Adrenal gland (tissue), 12 donors: ENCODE data around the gene CDH4. TPM values are rescaled to one million over a fixed set of nuclear protein-coding genes. Genes with fewer than 3 reads are reported as not detected.

Source experiments
- DNase-seq, 7 donors: peaks; one replicate each; pipeline ENCODE4 v3.0.0-alpha.2; 2019 to 2020
- H3K27ac ChIP-seq, 5 donors: fragments of 200-600 bp; sonication (generic) in 4 of 5; 1 replicate in 3 of 5; 2 replicates in 2 of 5; pipeline versions ENCODE4 v1.5.1 to v1.8.0; 2016 to 2020; ENCODE audit warnings: mild to moderate bottlenecking in 1 of 5
- H3K27me3 ChIP-seq: fragments of 200-600 bp; 2 replicates; pipeline ENCODE4 v1.8.0; 2021
- H3K36me3 ChIP-seq, 2 donors: fragments of 200-600 bp; replicated peaks in 1 of 2; 1 replicate in 1 of 2; 2 replicates in 1 of 2; pipeline versions ENCODE4 v1.5.1 to v1.8.0; 2018 to 2022
- H3K4me1 ChIP-seq, 2 donors: fragments of 200-600 bp; replicated peaks in 1 of 2; 1 replicate in 1 of 2; 2 replicates in 1 of 2; pipeline versions ENCODE4 v1.5.1 to v1.8.0; 2018 to 2021
- H3K4me3 ChIP-seq, 4 donors: fragments of 200-600 bp; sonication (generic) in 3 of 4; one replicate each; pipeline ENCODE4 v1.5.1; 2016 to 2018
- H3K9me3 ChIP-seq, 3 donors: fragments of 200-600 bp; sonication (generic) in 1 of 3; replicated peaks in 1 of 3; 1 replicate in 2 of 3; 2 replicates in 1 of 3; pipeline versions ENCODE4 v1.5.1 to v1.8.0; 2016 to 2021
- CTCF ChIP-seq, 6 experiments: fragments of 450-650 bp in 4 of 6; fragments of 200-600 bp in 2 of 6; sonication (generic) in 1 of 6; IDR thresholded peaks; 1 replicate in 5 of 6; 2 replicates in 1 of 6; pipeline versions ENCODE4 v1.5.1 to v1.8.0; 2016 to 2021; ENCODE audit warnings: antibody characterized with exemption in 6 of 6, mild to moderate bottlenecking in 2 of 6, moderate library complexity in 1 of 6
- POLR2A ChIP-seq, 2 donors: fragments of 450-650 bp; IDR thresholded peaks; one replicate each; pipeline ENCODE4 v1.6.1; 2017; ENCODE audit warnings: antibody characterized with exemption in 2 of 2, mild to moderate bottlenecking in 2 of 2, moderate library complexity in 1 of 2
- WGBS, 4 donors: extraction: QIAGEN DNeasy Blood & Tissue Kit in 2 of 4; methylation state at CpG; one replicate each; pipeline versions ENCODE4 v1.1.5 to v1.1.7; 2013 to 2017; 5-methylcytosine and 5-hydroxymethylcytosine counted together
- intact Hi-C, 2 donors: fragments of 100-400 bp; cut with DNase I; formaldehyde crosslinking; loops; one replicate each; pipeline versions ENCODE4 v1.14.1 to v1.15.0; 2022 to 2023
- polyA plus RNA-seq, 3 donors: library from polyadenylated mRNA; stranded (reverse); fragments of 200-250 nt in 2 of 3; fragments of 350-450 nt in 1 of 3; fragmentation: Illumina TruSeq in 1 of 3; extraction: RNeasy Lipid Tissue Mini Kit (QIAGEN cat#74804) in 1 of 3; gene quantifications; one replicate each; pipeline ENCODE4 v1.2.3, GENCODE V29; 2013 to 2014
- total RNA-seq, 9 donors: library from RNA; depleted of rRNA in 4 of 9; stranded (reverse); fragments of >200 nt in 4 of 9; fragments of 120-200 nt in 1 of 9; fragmentation: NEBNext Ultra II Directional in 1 of 9; extraction: Animal tissue kit (Norgen Biotek cat#: 25700) in 1 of 9; gene quantifications; one replicate each; pipeline versions ENCODE4 v1.1.0 to v1.2.4, GENCODE V29; 2013 to 2023
- donor health status: healthy with polysubstance abuse.
- donor health status: Bipolar disorder and iron deficiency.
- donor health status: DM: yes; HTN: yes; CAD: no.
- donor health status: DM: no; HTN: no; CAD: no.
- donor health status: DM: no; HTN: no; CAD: no.
- donor health status: DM: yes; HTN: yes; CAD: no.

Gene CDH4
- total and polyA plus RNA-seq, 12 donors, result 0.08 to 0.53 (median 0.20) TPM; not detected in 3

DNA sequence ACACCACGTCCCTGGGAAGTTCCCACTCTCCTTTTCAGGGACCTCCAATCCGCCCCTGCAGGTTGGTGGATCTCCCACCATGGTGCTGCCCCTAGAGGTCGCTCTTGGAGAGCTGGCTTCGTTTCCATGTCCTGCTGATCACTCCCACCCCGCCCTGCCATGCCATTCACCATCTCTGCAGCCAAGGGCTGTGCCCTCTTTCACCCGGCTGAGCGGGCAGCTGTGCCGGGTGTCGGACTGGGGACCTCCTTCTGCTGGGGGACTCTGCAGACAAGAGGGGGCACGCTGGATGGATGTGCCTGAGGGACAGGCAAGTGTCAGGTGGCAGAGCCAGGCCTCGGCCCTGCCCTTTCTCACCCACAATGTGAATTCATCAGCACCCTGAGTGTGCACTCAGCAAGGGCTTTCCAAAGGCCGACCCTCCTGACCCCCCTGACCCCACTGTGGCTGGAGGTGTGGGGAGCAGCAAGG is 347.0 kb downstream of the CDH4 start:
- H3K27ac ChIP-seq, result no peak overlapping the region
- H3K27me3 ChIP-seq, result no peaks in the 10 kb centered on the region
- H3K9me3 ChIP-seq, result no peaks in the 10 kb centered on the region
- H3K36me3 ChIP-seq, result no peaks in the 10 kb centered on the region
- DNase-seq, result no peak
- no peak for TF ChIP-seq POLR2A (IDR thresholded peaks at IDR 0.05)
- TF ChIP-seq CTCF (IDR thresholded peaks at IDR 0.05), result no peak
- WGBS, 4 donors, result 47 to 66% (median 59%) methylated on average over 5 to 12 of the region's 12 CpGs
- no peaks in the 10 kb centered on the region for H3K4me1 ChIP-seq
- H3K4me3 ChIP-seq, result no peak overlapping the region
- intact Hi-C loops, result no loop called here

DNA sequence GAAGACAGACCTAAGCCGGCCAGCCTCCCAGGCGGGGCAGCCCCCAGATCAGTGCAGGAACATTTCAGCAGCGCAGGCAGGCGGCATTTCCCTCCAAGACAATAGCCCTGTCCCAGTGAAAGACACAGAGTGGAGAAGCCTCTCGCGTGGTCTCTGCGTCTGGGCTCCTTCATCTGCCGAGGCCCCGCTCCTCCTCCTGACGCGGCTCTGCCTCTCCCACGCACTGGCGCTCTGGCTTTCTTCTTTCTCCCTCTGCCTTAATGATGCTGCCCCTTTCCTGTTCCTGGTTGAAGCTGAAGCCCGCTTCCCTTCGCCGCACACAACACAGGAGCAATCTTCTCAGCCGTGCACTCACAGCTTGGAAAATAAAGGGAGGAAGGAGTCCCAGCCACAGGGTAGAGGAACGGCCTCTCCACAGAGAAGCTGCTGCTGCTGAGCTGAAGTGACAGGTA is 347.5 kb downstream of the CDH4 start:
- H3K4me1 ChIP-seq, result no peaks in the 10 kb centered on the region
- no peaks in the 10 kb centered on the region for H3K36me3 ChIP-seq
- H3K27ac ChIP-seq, result no peak overlapping the region
- DNase-seq, result no peak
- WGBS, 4 donors, result 51 to 63% (median 58%) methylated on average over 14 to 18 of the region's 18 CpGs
- H3K9me3 ChIP-seq, result no peaks in the 10 kb centered on the region
- H3K27me3 ChIP-seq, result no peaks in the 10 kb centered on the region
- intact Hi-C loops, result no loop called here
- no peak overlapping the region for H3K4me3 ChIP-seq
- TF ChIP-seq POLR2A (IDR thresholded peaks at IDR 0.05), result no peak
- TF ChIP-seq CTCF (IDR thresholded peaks at IDR 0.05), result no peak

DNA sequence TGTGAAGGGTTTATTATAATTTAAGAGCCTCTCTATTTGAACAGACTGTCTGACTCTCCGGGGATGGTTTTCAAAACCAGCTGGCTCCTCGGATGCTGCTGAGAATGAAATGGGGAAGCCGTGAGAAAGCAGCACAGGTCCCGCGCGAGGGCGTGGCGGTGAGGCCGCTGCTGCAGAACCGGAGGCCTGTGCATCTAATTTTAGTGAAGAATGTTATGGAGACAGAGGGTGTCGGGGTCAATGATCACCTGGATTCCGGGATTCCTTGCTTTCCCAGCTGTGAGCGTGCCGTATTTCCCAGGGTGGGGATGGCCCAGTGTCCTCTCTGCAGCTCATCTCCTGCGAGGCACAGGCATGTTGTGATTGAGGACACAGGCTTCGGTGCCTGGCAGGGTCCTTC is 348.0 kb downstream of the CDH4 start:
- no peak overlapping the region for H3K27ac ChIP-seq
- no peaks in the 10 kb centered on the region for H3K36me3 ChIP-seq
- WGBS, 4 donors, result 66 to 88% (median 71%) methylated on average over 12 to 16 of the region's 16 CpGs
- H3K27me3 ChIP-seq, result no peaks in the 10 kb centered on the region
- DNase-seq, result no peak
- no peak for TF ChIP-seq CTCF (IDR thresholded peaks at IDR 0.05)
- no peak for TF ChIP-seq POLR2A (IDR thresholded peaks at IDR 0.05)
- no peak overlapping the region for H3K4me3 ChIP-seq
- H3K9me3 ChIP-seq, result no peaks in the 10 kb centered on the region
- no peaks in the 10 kb centered on the region for H3K4me1 ChIP-seq
- intact Hi-C loops, result no loop called here

DNA sequence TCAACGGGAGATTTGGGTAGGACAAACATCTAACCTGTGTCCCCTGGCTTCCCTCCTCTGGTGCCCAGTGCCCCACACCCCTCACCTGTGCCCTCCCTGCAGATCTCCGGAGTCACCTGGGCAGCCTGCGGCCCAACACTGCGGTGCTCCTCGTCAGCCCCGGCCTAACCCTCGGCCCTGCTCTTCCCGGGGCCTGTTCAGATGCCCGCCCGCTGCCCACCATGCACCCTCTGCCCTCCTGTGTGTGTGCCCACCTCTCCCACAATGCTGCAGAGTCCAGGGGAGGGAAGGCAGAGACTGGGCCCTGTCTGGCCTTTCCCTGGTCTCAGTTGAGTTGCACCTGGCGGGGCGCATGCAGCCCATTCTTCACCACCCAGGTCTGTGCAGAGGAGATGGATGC is 349.3 kb downstream of the CDH4 start:
- no peak overlapping the region for H3K27ac ChIP-seq
- H3K9me3 ChIP-seq, result no peaks in the 10 kb centered on the region
- no peak for DNase-seq
- H3K36me3 ChIP-seq, result no peaks in the 10 kb centered on the region
- H3K4me3 ChIP-seq, result no peak overlapping the region
- no peaks in the 10 kb centered on the region for H3K4me1 ChIP-seq
- WGBS, 4 donors, result 80 to 92% (median 87%) methylated on average over 2 to 12 of the region's 12 CpGs
- H3K27me3 ChIP-seq, result no peaks in the 10 kb centered on the region
- no peak for TF ChIP-seq POLR2A (IDR thresholded peaks at IDR 0.05)
- TF ChIP-seq CTCF (IDR thresholded peaks at IDR 0.05), result no peak
- intact Hi-C loops, result no loop called here
